Neural cell (in vitro differentiated cells): ENCODE results near the gene GP5.

Experiments used
- CTCF ChIP-seq: fragments of 450-650 bp; IDR thresholded peaks from 2 replicates; pipeline ENCODE4 v1.5.1; 2014; ENCODE audit warnings: antibody characterized with exemption, mild to moderate bottlenecking, moderate library complexity; ENCODE audit not compliant: poor library complexity, severe bottlenecking
- EP300 ChIP-seq: fragments of 450-650 bp; conservative IDR thresholded peaks from 2 replicates; pipeline ENCODE4 v1.6.1; 2014; ENCODE audit warnings: antibody characterized with exemption, mild to moderate bottlenecking, moderate library complexity; ENCODE audit not compliant: poor library complexity, severe bottlenecking
- EZH2 ChIP-seq: fragments of 200-600, 300-800 bp; shearing (Covaris generic), sonication (generic); IDR thresholded peaks from 2 replicates; pipeline ENCODE4 v1.6.1; 2014; ENCODE audit warnings: antibody characterized with exemption, low read length, borderline replicate concordance, mild to moderate bottlenecking; ENCODE audit not compliant: insufficient read depth, poor library complexity, severe bottlenecking
- MXI1 ChIP-seq: fragments of 450-650 bp; conservative IDR thresholded peaks from 2 replicates; pipeline ENCODE4 v1.6.1; 2014; ENCODE audit warnings: antibody characterized with exemption, mild to moderate bottlenecking; ENCODE audit not compliant: poor library complexity, severe bottlenecking
- POLR2AphosphoS5 ChIP-seq: IDR thresholded peaks from 2 replicates; pipeline ENCODE4 v1.6.1; 2012
- RAD21 ChIP-seq: fragments of 450-650 bp; conservative IDR thresholded peaks from 2 replicates; pipeline ENCODE4 v1.6.1; 2014; ENCODE audit warnings: antibody characterized with exemption, mild to moderate bottlenecking, moderate library complexity
- REST ChIP-seq: IDR thresholded peaks from 2 replicates; pipeline ENCODE4 v1.6.1; 2012; ENCODE audit warnings: borderline replicate concordance
- SMC3 ChIP-seq: fragments of 450-650 bp; conservative IDR thresholded peaks from 2 replicates; pipeline ENCODE4 v1.6.1; 2014; ENCODE audit warnings: antibody characterized with exemption, mild to moderate bottlenecking, moderate library complexity; ENCODE audit not compliant: poor library complexity
- TAF1 ChIP-seq: IDR thresholded peaks from 2 replicates; pipeline ENCODE4 v1.6.1; 2012; ENCODE audit warnings: low read depth

GRCh38 chr3:194375473-194376240, 23.4 kb downstream of the GP5 start:
- TF ChIP-seq POLR2AphosphoS5 (no peak), CTCF (no peak), MXI1 (no peak), RAD21 (no peak), EP300 (no peak), REST (no peak), SMC3 (no peak), TAF1 (no peak), EZH2 (no peak)
